ENCODE data around the gene GPR137C. TPM values are rescaled to one million over a fixed set of nuclear protein-coding genes. Genes with fewer than 3 reads are reported as not detected.

GPR137C gene
- total and polyA plus RNA-seq, 8 donors, result 0.25 to 3.9 (median 0.45) TPM; not detected in 3

- no peak overlapping the region for H3K27ac ChIP-seq
- H3K4me3 ChIP-seq, result no peak overlapping the region
- peaks cover 3 to 70% (median 60%) of the 10 kb centered on the region in 4 donors for H3K36me3 ChIP-seq
- intact Hi-C loops (cut with DNase I; ENCODE audit: low total_unique reads), result no loop called here
- TF ChIP-seq EP300 (IDR thresholded peaks at IDR 0.05) (no peak), POLR2AphosphoS5 (IDR thresholded peaks at IDR 0.05) (no peak), CTCF (IDR thresholded peaks at IDR 0.05) (no peak), POLR2A (IDR thresholded peaks at IDR 0.05) (no peak)
- no peaks in the 10 kb centered on the region for H3K9me3 ChIP-seq
- no peaks in the 10 kb centered on the region for H3K4me1 ChIP-seq
- H3K27me3 ChIP-seq, result no peaks in the 10 kb centered on the region
- DNase-seq, result no peak
These were observed 107.7 kb downstream of the GPR137C start for GRCh38 chr14:52660325-52660724.

- TF ChIP-seq EP300 (IDR thresholded peaks at IDR 0.05) (no peak), POLR2AphosphoS5 (IDR thresholded peaks at IDR 0.05) (no peak), CTCF (IDR thresholded peaks at IDR 0.05) (no peak), POLR2A (IDR thresholded peaks at IDR 0.05) (no peak)
- intact Hi-C loops (cut with DNase I; ENCODE audit: low total_unique reads), result no loop called here
- no peaks in the 10 kb centered on the region for H3K27me3 ChIP-seq
- 80 to 93% (median 92%) methylated on average over 1 of the region's 1 CpG for WGBS, 5 donors
- no peaks in the 10 kb centered on the region for H3K4me1 ChIP-seq
- peaks cover 7 to 70% (median 64%) of the 10 kb centered on the region in 4 donors for H3K36me3 ChIP-seq
- no peak overlapping the region for H3K4me3 ChIP-seq
- no peak for DNase-seq
- no peaks in the 10 kb centered on the region for H3K9me3 ChIP-seq
- H3K27ac ChIP-seq, result no peak overlapping the region
These were observed 108.2 kb downstream of the GPR137C start for GRCh38 chr14:52660832-52661231.

GRCh38 chr14:52661314-52661713 lies 108.7 kb downstream of the GPR137C start:
- DNase-seq, result no peak
- H3K9me3 ChIP-seq, result no peaks in the 10 kb centered on the region
- H3K36me3 ChIP-seq, result peaks cover 9 to 70% (median 63%) of the 10 kb centered on the region in 4 donors
- no peak for TF ChIP-seq POLR2AphosphoS5 (IDR thresholded peaks at IDR 0.05)
- no peak for TF ChIP-seq POLR2A (IDR thresholded peaks at IDR 0.05)
- TF ChIP-seq CTCF (IDR thresholded peaks at IDR 0.05), result no peak
- TF ChIP-seq EP300 (IDR thresholded peaks at IDR 0.05), result no peak
- no peak overlapping the region for H3K27ac ChIP-seq
- no peaks in the 10 kb centered on the region for H3K4me1 ChIP-seq
- no peaks in the 10 kb centered on the region for H3K27me3 ChIP-seq
- 49 to 76% (median 59%) methylated on average over 2 of the region's 2 CpGs for WGBS, 5 donors
- H3K4me3 ChIP-seq, result no peak overlapping the region
- intact Hi-C loops (cut with DNase I; ENCODE audit: low total_unique reads), result no loop called here

GRCh38 chr14:52663850-52664249 lies 111.2 kb downstream of the GPR137C start:
- Histone ChIP-seq H3K27ac (no peak overlapping the region), H3K9me3 (no peaks in the 10 kb centered on the region), H3K4me1 (no peaks in the 10 kb centered on the region), H3K27me3 (no peaks in the 10 kb centered on the region), H3K36me3 (peaks cover 14 to 72% (median 59%) of the 10 kb centered on the region in 4 donors), H3K4me3 (no peak overlapping the region)
- intact Hi-C loops (cut with DNase I; ENCODE audit: low total_unique reads), result no loop called here
- TF ChIP-seq CTCF (IDR thresholded peaks at IDR 0.05), result no peak
- no peak for TF ChIP-seq POLR2A (IDR thresholded peaks at IDR 0.05)
- no peak for TF ChIP-seq POLR2AphosphoS5 (IDR thresholded peaks at IDR 0.05)
- no peak for TF ChIP-seq EP300 (IDR thresholded peaks at IDR 0.05)
- WGBS, 5 donors, result 35 to 69% (median 61%) methylated on average over 2 of the region's 2 CpGs
- no peak for DNase-seq
